GM06990 (cell line): ENCODE results near the gene CHAF1A.

Experiments
- DNase-seq: peaks from one replicate; pipeline ENCODE4 v3.0.0-alpha.2; 2011; ENCODE audit not compliant: insufficient read length; ENCODE audit errors: extremely low read depth
- H3K27me3 ChIP-seq: replicated peaks from 2 replicates; pipeline ENCODE4 v1.6.0; 2011; ENCODE audit warnings: low read length; ENCODE audit not compliant: control insufficient read depth, insufficient read depth
- H3K36me3 ChIP-seq: 2 replicates; pipeline ENCODE4 v1.5.1; 2011; ENCODE audit warnings: low read length; ENCODE audit not compliant: control insufficient read depth, insufficient read depth
- H3K4me3 ChIP-seq: replicated peaks from 2 replicates; pipeline ENCODE4 v1.5.1; 2011; ENCODE audit warnings: low read depth, mild to moderate bottlenecking, control low read depth, low read length
- TF ChIP-seq, protein P1 (sequence below): IDR thresholded peaks from 2 replicates; pipeline ENCODE4 v1.5.1; 2011; ENCODE audit warnings: low read length, control low read depth, mild to moderate bottlenecking, inconsistent platforms; ENCODE audit not compliant: insufficient read depth, poor library complexity, severe bottlenecking

CHAF1A gene

DNA sequence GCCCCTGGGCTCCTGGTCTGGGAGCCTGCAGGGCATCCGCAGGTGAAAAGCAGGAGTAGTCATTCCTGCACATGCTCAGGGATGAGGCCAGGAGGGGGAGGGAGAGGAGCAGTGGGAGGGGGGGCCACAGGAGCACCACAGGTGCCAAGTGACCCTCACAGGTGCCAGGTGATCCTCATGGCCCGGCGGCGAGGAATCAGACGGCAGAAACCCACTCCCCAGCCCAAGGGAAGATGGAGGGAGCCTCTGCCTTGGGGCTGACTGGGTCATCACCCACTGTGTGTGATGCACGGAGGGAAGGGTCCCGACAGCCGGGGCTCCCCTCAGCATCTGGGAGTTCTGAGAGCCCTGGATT, 29.4 kb upstream of the CHAF1A start:
- H3K36me3 ChIP-seq, result peaks cover 5% of the 10 kb centered on the region
- DNase-seq, result no peak
- TF ChIP-seq, protein P1, sequence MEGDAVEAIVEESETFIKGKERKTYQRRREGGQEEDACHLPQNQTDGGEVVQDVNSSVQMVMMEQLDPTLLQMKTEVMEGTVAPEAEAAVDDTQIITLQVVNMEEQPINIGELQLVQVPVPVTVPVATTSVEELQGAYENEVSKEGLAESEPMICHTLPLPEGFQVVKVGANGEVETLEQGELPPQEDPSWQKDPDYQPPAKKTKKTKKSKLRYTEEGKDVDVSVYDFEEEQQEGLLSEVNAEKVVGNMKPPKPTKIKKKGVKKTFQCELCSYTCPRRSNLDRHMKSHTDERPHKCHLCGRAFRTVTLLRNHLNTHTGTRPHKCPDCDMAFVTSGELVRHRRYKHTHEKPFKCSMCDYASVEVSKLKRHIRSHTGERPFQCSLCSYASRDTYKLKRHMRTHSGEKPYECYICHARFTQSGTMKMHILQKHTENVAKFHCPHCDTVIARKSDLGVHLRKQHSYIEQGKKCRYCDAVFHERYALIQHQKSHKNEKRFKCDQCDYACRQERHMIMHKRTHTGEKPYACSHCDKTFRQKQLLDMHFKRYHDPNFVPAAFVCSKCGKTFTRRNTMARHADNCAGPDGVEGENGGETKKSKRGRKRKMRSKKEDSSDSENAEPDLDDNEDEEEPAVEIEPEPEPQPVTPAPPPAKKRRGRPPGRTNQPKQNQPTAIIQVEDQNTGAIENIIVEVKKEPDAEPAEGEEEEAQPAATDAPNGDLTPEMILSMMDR, result no peak
- no peaks in the 10 kb centered on the region for H3K27me3 ChIP-seq
- no peak overlapping the region for H3K4me3 ChIP-seq

DNA sequence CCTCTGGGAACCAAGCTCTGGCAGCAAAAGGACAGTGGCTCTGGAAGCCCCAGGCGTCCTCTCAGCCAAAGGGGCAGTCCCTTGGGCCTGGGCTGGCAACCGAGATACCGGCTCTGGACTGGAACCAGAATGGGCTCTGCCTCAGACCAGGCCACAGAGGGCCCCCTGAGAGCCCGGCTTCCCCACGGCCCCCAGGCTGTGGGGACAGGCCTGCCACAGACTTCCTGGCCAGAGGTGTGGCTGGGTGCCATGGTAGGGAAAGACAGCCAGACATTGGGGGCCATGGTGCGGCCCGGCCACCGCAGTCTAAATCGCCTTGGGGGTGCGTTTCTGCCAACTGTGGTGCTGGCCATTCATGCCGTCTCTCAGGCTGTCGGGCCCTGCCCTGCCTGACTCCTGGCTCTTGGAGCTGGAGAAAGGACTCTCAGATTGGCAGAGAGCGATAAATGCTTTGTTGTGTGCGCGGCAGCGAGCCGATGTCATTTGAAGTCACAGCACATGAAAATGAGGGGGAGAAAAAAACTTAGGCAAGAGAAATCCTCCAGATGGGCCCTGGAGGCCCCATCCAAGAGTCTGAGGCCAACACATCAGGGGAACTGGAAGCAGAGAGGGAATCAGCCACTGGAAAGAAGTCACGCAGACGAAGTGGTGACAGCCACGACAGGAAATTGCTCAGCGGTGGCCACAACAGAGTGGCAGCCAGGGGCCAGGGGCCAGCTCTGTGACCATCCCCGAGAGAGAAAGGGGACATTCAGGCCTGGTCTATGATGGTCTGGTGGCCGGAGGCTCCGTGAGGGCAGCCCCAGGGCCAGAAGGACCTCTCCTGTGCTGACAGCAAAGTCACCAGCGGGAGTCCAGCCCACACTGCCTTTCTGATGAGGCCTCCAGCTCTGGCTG, 28.6 kb upstream of the CHAF1A start:
- Histone ChIP-seq H3K4me3 (no peak overlapping the region), H3K27me3 (no peaks in the 10 kb centered on the region), H3K36me3 (peaks cover 6% of the 10 kb centered on the region)
- DNase-seq, result no peak
- TF ChIP-seq, protein P1, result no peak

DNA sequence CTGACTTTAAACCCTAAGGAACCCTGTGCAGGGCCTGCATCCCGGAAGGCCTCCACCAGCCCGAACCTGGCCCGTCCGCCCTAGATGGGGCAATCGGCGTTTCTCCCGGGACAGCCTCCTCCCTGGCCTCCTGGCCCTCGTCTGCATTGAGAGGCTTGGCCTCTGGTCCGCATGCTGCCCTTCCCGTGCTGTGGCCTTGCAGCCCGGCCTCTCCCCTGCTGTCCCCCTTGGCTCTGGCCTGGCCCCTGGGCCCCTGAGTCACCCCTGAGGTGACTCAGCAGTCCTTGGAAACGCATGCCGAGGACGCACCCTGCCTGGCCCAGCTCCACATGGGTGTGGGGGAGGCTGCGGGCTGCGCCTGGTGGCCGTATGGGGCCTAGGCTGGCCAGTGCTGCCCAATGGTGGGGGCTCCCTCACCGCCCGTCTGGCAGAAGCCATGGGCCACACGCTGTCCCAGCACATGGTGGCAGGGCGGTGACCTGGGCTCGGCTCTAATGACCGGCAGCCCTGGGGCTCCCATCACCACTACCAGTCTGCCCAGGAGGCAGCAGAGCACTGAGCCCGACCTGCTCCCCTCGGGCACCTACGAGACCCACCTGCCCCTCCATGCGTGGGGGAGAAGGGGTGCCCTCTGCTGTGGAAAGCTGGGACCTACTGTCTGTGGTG, 27.8 kb upstream of the CHAF1A start:
- H3K4me3 ChIP-seq, result no peak overlapping the region
- peaks cover 6% of the 10 kb centered on the region for H3K36me3 ChIP-seq
- H3K27me3 ChIP-seq, result no peaks in the 10 kb centered on the region
- TF ChIP-seq, protein P1, result no peak
- DNase-seq, result no peak

DNA sequence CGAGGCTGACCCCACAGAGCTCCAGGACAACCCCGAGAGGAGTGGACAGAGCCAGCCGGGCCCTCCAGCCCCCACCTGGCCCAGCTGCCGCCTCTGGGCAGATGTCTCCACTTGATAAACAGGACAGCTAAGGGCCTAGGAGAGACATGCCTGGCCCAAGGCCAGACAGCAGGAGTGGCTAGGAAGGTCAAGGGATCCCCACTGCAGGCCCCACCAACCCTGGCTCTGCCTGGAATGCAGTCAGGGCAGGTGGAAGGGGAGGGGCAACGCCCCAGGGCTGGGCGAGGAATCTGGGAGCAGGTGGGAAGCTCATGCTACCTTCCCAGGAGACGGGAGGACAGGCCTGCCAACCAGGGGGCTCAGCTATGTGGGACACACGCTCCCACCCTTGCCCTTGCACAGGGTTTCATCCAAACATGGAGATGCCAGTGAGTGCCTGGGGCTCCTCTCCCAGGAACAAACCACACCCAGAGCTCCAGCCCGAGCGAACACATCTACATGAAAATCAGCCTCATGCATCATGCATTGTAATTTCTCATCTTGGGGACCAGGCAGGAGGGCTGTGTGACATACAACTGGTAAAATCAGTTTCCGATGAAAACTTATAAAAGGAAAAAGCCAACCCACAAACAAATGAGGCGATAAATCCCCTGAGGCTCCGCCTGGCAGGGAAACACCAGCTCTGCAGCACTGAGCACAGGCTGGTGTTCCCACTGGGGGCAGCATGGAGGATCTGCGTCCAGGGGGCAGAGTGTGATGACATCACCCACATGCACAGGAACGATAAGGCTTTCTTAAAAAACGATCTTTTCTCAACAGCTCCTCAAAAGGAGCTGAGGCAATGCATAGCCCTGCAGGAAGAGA, 27.0 kb upstream of the CHAF1A start:
- DNase-seq, result peak; percentile 54
- peaks cover 6% of the 10 kb centered on the region for H3K36me3 ChIP-seq
- TF ChIP-seq, protein P1, result peak; percentile 56
- no peaks in the 10 kb centered on the region for H3K27me3 ChIP-seq
- peak overlapping the region; percentile 41 for H3K4me3 ChIP-seq

DNA sequence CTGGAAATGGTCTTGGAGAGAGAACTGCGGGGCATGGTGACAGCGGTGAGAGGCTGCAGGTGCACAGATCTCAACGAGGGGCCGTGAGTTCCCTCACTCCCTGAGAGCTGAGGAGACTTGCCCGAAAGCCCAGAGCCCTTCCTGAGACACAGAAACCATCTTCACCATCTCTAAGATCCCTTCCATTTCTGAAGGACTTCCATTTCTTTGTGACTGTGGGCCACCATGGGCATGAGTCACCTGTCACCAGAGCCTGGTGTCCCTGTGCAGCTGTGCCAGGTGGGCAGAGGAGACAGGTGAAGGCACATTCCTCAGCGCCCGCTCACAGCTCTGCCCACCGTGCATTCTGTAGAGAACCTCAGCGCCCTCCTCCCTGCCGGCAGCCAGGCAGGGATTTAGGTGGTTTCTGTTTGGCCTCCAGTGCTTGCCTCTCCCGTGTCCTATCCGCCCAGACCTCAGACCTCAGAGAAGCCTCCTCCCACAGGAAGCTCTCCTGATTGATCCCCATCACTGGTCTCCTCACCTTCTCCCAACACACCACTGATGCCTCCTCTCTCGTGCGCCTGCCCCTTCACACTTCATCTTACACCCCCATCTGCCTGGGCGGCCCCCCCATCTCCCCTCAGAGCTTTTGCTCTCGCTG, 26.3 kb upstream of the CHAF1A start:
- TF ChIP-seq, protein P1, result no peak
- no peak for DNase-seq

More for the DNA sequence above, 26.3 kb upstream of the CHAF1A start:
- Histone ChIP-seq H3K27me3 (no peaks in the 10 kb centered on the region), H3K36me3 (peaks cover 6% of the 10 kb centered on the region), H3K4me3 (peak overlapping the region; percentile 41)
